Measurements from ENCODE around the gene DGKQ. TPM values are rescaled to one million over a fixed set of nuclear protein-coding genes. Genes with fewer than 3 reads are reported as not detected.
A peak's percentile ranks its signal among the peaks of the same experiment; 100 is the strongest.

DGKQ gene
- total and polyA plus RNA-seq, 2 of the 8 experiments (the other 6 are each of a cell fraction or from before 2014, with no cell fraction given), result 7.3 to 9.7 TPM

DNA sequence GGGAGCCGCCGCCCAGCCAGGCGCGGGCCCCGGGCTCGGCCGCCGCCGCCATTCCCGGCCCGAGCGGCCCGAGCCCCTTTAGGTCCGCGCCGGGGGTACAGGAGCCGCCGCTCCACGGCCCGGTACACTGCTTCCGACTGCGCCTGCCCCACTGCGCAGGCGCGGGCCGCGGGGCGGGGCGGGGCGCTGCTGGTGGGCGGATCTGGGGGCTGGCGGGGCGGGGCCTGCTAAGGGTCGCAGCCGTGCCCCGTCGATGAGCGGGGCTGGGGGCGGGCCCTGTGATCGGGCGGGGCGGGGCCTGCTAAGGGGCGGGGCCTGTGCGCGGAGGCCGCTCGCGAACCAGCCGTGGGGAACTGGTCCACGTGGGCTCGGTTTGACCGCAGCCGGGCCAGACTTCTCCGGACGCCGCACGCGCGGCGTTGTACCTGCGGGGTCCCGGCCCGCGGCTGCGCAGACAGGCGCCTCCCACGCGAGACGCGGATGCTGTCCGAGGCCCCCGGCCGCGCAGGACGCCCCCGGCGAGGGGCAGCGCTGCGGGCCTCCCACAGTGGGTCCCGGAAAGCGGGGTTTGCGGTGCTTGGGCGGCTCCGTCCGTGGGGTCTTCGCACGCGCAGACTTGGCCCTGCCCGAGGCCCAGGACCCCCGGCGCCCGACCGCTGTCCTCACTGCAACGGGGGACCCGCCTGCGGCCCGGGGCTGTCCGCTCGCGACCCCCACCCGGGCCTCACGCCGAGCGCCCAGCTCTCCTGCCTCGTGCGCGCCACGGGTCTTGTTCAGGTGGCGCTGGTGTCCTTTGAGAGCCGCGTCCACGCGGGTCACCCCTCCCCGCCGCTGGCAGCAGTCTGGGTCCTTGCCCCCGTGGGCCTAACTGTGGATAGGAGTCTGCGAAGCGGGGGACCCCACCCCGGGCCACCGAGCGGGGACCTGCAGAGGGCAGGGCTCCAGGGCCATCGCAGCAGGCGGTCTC is at the start of gene DGKQ (continued):
- TF ChIP-seq RNF2 (IDR thresholded peaks at IDR 0.05; ENCODE audit: borderline replicate concordance, low read depth, low read length, missing control alignments, poor library complexity, severe bottlenecking), result no peak
- no peak for TF ChIP-seq EP300 (IDR thresholded peaks at IDR 0.05; ENCODE audit: borderline replicate concordance in 1 of 2, low read depth in 2 of 2, low read length in 2 of 2)
- TF ChIP-seq EGR1 (IDR thresholded peaks at IDR 0.05; ENCODE audit: borderline replicate concordance, low read depth, low read length), result no peak
- 0 out of 2 replicates have a peak, but pooled peaks have one; percentile 11 for TF ChIP-seq SP4 (IDR thresholded peaks at IDR 0.05; ENCODE audit: low read length)
- TF ChIP-seq, protein P1, sequence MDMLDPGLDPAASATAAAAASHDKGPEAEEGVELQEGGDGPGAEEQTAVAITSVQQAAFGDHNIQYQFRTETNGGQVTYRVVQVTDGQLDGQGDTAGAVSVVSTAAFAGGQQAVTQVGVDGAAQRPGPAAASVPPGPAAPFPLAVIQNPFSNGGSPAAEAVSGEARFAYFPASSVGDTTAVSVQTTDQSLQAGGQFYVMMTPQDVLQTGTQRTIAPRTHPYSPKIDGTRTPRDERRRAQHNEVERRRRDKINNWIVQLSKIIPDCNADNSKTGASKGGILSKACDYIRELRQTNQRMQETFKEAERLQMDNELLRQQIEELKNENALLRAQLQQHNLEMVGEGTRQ (IDR thresholded peaks at IDR 0.05; ENCODE audit: low read length), result no peak
- TF ChIP-seq BACH1 (IDR thresholded peaks at IDR 0.05; ENCODE audit: low read length), result peak; percentile 59
- TF ChIP-seq CREB1 (IDR thresholded peaks at IDR 0.05), result 0 out of 2 replicates have a peak, but pooled peaks have one; percentile 29
- TF ChIP-seq POU5F1 (IDR thresholded peaks at IDR 0.05; ENCODE audit: low read depth, low read length), result no peak
- peak; percentile 72 for TF ChIP-seq NRF1 (IDR thresholded peaks at IDR 0.05; ENCODE audit: low read depth, low read length)
- no peak for TF ChIP-seq SRF (IDR thresholded peaks at IDR 0.05; ENCODE audit: low read depth, low read length)

Data from H1 (cell line).